RCC 7860 (cell line): ENCODE measurements around the gene CCNL2.
"Not testable (repeated sequence)": the region's sequence is repeated elsewhere in the genome, so short reads cannot be mapped to it uniquely, and the experiment has no call there.

Experiments
- DNase-seq: peaks from one replicate; pipeline ENCODE4 v3.0.0-alpha.2; 2015; ENCODE audit warnings: low spot score
- FAIRE-seq: peaks from 2 replicates; lab custom pipeline; 2012; peaks lifted over from hg19 to GRCh38; lab: Jason Lieb, UNC

CCNL2 gene

DNA sequence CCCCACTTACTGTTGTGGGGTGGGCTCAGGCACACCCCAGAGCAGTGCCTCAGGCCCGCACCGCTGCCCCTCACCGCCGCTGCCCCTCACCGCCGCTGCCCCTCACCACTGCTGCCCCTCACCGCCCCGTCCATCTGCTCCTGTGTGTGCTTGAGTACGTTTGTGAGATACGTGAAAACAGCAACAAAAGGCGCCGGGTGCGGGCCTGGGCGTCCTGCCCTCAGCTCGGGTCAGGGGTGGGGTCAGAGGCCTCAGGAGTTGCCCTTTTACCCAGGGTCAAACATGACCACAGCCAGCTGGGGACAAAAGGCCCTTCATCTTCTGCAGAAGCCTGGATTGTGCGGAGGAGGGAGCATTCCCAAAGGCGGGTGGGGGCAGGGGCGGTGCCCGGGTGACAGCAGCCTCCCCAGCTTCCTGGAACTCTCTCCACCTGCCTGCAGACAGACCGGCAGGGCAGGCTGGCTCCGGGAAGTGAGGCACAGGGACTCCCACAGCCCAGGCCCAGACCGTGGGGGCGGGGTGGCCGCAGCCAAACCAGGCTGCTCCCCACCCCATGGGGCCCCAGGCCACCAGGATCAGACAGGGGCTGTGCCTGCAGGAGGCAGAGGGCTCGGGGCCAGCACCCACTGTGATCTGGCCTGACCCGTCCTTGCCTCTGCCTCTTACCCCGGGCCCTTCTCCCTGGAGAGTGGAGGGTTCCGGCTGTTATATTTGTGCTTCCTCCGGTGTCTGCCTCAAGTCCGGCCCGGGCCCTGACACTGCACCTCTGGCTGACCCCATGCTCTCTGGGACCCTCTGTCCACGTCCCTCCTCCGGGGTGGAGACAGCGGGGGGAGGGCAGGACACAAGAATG, 34.0 kb upstream of the CCNL2 start:
- DNase-seq (no peak), FAIRE-seq (no peak)

DNA sequence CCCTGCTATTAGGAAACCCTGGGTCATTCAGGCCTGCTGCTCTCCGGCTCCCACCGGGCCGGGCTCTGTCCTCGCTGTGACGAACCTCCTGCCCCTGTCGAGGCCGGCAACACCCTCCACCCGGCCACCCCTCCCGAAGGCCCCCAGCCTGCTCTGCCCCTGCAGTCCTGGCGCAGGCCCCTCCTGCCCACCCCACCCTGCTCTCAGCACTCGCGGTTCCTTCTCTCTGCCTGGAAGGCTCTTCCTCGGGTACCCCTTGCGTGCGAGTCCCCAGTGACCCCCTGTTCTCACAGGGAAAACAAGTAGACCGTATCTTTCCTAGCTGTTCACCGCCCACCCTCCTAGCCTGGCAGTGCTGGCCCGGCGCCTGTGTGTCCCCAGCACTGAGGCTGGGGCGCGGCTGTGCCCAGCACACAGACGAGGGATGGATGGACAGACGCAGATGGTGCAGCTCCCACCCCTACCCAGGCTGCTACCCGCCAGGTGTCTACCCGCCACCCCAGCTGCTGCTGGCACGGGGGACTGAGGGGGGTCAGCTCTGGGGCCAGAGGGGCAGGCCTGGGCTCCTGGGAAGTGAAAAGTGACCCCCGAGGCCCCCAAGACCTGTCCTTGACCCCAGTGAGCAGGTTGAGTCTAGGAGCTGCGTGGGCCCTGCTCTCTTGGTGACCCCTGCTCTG, 33.3 kb upstream of the CCNL2 start:
- DNase-seq (no peak), FAIRE-seq (no peak)

DNA sequence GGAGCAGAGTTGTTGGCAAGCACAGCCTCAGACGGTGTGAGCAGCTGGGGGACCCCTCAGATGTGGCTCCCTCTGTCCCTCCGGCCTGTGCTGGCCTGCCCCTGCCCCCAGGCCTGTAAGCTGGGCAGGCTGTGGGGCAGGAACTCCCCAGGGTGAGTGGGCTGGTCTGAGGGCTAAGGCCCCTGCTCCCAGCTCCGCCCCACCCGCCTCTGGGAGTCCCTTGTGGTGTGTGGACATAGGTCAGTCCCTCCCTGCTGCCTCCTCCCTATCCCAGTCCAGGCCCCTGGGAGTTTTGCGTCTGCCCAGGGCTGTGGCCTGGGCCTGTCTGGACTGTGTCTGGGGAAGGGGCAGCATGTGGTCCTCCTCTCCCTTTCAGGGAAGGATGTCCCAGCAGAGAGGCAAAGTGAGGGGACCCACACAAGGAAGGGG, 32.7 kb upstream of the CCNL2 start:
- DNase-seq, result no peak
- no peak for FAIRE-seq

DNA sequence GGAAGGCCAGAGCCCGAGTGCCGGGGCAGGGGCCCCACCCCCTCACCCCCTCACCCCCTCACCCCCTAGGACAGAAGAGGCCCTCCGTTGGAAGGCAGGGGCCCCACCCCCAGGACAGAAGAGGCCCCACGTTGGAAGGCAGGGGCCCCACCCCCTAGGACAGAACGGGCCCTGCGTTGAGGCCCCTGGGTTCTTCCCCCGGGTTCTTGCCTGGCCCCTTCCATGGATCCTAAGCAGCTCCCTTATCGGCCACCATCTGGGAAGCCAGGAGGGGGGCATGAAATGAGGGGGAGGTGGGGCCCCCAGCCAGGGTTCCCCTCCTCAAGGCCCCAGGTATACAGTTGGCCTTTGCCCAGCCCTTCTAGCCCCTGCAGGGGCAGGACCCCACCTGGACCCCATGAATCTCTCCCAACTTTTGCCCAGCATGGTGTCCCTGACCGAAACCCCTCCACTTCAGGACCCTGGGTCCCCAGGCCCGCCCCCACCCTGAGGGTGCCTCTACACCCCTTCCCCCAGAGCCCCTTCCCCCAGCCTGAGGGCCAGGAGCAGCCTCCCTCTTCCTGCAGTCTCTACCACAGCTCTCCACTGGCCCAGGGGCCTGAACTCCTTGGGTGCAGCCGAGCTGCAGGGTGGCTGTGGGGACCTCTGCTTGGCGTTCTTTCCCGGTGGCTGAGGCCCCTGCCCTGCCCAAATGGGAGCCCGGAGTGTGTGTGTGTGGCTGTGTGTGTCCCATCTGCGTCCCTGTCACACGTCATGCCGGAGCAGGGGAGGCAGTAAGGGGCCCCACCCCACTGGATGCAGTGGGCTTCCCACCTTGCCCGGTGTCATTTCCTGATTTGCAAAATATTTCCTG, 32.1 kb upstream of the CCNL2 start:
- FAIRE-seq, result no peak
- no peak for DNase-seq

DNA sequence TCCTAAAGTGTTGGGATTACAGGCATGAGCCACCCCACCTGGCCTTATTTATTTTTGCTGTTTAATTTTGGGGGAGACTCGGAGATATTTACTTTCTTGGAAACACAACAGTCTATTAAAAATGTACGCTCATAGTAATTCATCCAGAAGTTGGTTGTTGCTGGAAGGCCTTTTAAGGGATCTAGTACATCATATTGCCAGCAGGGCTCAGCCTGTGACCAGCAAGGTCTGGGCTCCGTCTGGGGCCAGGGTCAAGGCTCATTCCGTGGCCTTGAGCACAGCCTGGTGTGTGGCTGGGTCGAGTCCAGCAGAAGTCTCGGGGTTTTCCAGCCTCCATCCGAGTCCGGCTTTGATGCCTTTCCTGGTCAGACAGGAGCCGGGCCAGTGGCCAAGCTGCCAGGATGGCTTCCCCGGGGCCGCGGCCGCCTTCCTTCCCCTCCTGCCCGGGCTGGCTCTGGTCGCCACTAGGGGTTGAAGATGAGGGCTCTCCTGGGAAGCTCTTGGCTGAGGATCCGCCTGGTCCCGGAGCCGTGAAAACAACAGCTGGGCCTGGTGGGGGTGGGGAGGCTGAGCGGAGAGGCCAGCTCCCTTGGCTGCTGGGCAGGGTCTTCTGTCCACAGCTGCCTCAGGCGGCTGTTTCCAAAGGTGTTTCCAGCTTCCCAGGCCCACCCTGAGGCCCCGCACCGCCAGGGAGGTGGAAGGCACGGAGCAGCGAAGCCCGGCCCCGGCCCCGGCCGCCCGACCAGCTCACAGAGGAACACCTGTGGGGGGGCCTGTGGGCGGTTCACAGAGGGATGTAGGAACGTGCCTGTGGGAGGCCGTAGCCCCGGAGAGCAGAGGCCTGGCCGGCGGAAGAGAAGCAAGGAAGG, 31.2 kb upstream of the CCNL2 start:
- FAIRE-seq, result no peak
- no peak for DNase-seq

DNA sequence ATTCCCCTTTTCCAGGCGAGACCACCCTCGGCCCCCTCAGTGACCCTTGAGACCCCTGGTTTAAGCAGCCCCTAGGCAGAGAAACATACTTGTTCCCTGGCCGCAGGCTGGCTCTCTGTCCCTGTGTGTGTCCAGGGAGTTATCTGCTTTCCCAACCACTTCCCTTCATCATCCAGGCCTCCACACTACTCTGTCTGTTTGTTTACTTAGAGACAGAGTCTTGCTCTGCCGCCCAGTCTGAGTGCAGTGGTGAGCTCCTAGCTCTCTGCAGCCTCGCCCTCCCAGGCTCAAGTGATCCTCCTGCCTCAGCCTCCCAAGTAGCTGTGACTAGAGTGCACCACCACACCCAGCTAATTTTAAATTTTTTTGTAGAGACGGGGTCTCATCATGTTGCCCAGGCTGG, 30.5 kb upstream of the CCNL2 start:
- DNase-seq, result no peak
- no peak for FAIRE-seq

DNA sequence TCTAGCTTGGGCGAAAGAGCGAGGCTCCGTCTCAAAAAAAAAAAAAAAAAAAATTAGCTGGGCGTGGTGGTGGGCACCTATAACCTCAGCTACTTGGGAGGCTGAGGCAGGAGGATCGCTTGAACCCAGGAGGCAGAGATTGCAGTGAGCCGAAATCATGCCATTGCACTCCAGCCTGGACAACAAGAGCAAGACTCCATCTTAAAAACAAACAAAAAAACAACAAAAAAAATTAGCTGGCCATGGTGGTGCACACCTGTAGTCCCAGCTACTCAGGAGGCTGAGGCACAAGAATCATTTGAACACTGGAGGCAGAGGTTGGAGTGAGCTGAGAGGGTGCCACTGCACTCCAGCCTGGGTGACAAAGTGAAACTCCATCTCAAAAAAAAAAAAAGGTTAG, 29.8 kb upstream of the CCNL2 start:
- not testable (repeated sequence) for DNase-seq, FAIRE-seq

DNA sequence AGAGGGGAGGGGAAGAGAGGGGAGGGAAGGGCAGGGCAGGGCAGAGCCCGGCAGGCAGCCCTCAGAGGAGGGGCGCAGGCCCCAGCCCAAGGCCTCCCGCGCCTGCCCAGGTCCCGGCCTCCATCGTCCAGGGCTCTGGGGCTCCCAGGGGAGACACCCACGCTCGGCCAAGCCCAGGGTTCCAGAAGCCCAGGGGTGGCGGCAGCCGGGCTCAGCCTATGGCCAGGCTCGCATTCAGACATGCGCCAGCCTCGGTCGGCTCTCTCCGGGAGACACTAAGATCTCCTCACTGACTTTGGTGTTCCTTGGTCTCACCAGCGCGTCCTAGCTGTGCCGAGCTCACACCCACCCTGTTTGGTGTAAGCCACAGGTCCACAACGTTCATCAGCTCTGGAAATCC, 29.0 kb upstream of the CCNL2 start:
- FAIRE-seq, result no peak
- no peak for DNase-seq

DNA sequence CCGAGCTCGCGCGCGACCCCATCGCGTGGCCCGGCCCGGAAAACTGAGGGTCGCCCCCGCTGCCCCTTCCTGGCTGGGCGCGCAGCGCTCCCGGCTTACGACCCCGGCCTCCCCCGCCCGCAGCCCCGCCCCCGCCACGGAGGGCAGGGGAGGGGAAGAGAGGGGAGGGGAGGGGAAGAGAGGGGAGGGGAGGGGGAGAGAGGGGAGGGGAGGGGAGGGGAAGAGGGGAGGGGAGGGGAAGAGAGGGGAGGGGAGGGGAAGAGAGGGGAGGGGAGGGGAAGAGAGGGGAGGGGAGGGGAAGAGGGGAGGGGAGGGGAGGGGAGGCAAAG, 28.6 kb upstream of the CCNL2 start:
- FAIRE-seq (no peak), DNase-seq (no peak)

DNA sequence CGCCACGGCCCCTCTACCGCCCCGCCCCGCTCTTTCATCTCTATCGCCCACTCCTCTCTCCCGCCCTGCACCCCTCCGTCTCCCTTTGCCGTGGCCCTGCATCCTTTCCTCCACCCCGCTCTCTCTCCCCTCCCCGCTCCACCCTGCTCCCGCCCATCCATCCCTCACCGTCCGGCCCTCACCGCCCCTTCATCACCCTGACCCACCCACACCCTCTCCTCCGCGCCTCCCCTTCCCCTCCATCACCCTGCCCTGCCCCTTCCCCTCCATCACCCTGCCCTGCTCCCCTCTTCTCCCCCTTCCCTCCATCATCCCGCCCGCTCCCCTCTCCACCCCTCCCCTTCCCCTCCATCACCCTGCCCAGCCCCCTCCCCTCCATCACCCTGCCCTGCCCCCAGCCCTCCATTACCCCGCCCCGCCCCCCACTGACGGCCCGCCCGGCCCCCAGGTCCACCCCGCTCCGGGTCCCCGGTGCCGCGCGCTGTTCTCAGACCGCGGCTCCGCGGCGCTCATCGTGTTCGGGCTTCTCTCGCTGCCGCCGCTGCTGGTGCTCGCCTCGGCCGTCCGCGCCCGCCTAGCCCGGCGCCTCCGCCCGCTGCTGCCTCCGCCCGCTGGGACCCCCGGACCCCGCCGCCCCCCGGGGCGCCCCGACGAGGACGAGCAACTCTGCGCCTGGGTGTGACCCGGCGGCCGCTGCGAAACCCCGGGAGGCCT, 28.1 kb upstream of the CCNL2 start:
- FAIRE-seq (no peak), DNase-seq (no peak)

DNA sequence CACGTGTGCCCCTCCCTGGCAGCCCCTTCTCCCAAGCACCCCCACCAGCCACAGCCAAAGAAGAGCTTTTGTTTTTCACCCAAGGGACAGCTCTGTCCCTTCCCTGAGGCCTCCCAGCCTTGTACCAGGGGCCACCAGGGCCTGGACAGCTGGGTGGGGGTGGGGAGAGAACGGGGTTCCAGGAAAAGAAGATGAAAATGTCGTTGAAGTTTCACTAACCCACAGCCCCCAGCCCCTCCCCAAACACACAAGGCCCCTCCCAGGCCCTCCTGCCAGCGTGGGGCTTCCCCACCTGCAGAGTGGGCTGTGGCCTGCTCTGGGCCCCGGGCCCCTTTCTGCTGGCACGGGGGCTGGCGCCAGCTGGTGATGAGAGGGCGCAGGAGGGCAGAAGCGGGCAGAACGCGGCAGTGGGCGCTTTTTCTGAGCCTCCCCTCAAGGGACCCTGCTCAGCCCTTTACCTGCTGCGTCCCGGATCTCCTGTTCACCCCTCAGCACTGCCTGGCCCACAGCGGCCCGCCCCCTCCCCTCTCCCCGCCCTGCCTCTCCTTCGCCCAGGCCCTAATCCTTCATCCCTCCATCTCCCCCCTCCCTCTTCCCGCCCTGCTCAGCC, 27.5 kb upstream of the CCNL2 start:
- FAIRE-seq, result no peak
- no peak for DNase-seq

DNA sequence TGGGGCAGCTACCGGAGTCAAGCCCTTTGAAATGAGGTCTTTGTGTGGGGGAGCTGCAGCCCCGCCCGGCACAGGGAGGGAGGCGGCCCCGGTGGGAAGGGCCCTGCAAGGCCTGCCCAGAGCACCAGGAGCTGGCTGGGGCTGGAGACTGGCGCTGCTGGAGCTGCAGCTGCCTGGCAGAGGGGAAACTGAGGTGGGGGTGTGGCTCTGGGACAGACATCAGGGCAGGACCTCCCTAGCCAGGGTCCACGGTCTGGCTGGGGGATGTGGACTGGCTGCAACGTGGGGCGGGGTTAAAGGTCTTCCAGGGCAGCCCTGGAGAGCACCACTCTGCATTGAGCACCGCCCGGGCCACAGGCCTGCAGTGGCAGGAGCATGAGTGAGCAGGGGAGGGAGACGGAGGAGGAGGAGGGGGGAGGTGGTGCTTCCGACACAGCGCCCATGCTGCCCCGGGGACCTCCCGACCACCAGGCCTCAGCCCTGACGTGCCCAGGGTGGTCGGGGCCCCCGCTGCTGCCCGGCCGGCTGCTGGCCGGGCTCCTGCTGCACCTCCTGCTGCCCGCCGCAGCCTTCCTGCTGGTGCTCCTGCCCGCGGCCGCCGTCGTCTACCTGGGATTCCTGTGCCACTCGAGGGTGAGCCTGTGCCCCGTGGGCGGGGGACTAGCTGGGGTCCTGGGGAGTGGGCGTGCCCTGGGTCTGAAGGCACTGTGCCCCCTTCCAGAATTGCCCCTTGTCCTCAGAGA, 26.8 kb upstream of the CCNL2 start:
- FAIRE-seq (no peak), DNase-seq (no peak)

DNA sequence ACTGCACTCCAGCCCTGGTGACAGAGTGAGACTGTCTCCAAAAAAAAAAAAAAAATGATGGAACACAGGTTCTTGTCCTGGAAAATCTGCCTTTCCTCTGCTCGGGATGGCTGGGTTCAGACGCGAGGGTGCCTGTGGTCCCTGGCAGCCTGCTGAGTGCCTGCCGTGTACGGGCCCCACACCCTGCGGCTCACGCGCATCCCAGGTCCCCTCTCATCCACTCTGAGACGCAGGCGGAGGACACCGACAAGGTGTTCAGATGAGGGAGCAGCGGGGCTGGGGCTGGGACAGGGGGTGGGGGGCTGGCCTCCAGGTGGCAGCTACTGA, 26.3 kb upstream of the CCNL2 start:
- FAIRE-seq (no peak), DNase-seq (no peak)

DNA sequence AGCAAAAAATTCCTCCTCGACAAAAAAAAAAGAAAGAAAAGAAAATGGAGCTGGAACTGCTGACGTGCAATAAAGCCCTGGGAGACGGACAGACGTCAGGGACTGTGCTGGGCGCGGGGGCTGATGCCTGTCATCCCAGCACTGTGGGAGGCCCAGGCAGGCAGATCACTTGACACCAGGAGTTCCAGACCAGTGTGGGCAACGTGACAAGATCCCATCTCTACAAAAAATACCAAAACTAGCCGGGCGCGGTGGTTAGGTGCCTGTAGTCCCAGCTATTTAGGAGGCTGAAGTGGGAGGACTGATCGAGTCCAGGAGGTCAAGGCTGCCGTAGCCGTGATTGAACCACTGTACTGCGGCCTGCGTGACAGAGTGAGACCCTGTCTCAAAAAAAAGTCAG, 25.6 kb upstream of the CCNL2 start:
- no peak for FAIRE-seq
- no peak for DNase-seq

DNA sequence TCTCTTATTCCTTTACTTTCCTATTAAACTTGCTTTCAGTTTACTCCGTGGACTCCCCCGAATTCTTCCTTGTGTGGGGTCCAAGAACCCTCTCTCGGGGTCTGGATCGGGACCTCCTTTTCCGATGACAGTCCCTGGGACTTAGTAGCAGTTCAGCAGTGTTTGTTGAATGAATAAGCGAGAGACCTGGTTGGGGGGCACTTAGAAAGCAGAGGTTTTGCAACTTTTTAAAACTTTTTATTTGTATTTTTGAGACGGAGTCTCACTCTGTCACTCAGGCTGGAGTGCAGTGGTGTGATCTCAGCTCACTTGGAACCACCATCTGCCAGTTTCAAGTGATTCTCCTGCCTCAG, 24.1 kb upstream of the CCNL2 start:
- DNase-seq (no peak), FAIRE-seq (no peak)

DNA sequence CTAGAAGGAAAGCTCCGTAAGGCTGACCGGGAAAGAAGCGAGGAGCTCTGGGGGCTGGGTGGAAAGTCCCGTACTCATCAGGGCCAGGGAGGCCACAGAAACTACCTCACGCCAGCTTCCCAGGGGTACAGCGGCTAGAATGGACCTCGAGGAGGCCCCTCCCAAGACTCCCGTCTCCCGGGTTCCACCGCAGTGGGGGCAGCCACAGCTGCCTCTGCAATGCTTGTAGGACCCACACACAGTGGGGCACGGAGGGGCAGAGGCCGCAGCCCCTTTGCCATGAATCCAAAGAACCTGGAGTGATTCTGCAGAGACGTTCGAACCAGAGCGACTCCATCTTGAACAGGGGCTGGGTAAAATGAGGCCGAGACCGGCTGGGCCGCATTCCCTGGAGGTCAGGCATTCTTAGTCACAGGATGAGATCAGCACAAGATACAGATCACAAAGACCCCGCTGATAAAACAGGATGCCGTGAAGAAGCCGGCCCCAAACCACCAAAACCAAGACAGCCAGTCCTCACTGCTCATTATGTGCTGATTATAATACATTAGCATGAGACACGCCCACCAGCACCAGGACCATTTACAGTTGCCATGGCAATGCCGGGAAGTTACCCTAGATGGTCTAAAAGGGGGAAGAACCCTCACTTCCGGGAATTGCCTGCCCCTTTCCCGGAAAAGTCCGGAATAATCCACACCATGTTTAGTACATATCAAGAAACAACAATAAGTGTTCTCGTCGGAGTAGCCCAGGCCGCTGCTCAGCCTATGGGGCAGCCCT, 23.5 kb upstream of the CCNL2 start:
- FAIRE-seq (no peak), DNase-seq (peak; percentile 51)

DNA sequence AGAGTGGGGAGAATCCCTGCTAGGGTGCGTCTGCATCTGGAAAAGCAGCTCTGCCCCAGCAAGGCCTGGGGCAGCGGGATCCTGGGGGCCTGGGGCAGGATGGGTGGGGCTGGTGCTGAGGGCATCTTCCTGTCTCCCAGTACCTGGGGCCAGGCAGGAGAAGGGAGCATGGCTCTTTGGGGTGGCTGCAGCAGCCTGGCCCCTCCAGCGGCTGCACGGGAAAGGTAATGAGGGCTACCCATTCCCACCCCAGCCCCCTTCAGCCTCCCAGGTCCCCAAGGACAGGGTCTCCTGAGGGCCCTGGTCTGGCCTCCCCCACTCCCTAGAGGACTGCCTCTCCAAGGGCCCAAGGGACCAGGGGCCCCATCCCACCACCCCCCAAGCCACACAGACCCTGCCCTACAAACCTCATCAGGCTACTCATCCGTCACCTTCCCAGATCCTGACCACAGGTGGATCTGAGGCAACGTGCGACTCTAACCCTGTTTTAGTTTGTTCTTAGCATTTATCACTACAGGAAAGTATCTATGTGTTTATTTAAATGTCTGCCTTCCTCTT, 22.9 kb upstream of the CCNL2 start:
- FAIRE-seq (no peak), DNase-seq (no peak)
